ENCODE measurements around the gene SSBP3.
"Not testable (repeated sequence)": the region's sequence is repeated elsewhere in the genome, so short reads cannot be mapped to it uniquely, and the experiment has no call there.

The SSBP3 gene

DNA sequence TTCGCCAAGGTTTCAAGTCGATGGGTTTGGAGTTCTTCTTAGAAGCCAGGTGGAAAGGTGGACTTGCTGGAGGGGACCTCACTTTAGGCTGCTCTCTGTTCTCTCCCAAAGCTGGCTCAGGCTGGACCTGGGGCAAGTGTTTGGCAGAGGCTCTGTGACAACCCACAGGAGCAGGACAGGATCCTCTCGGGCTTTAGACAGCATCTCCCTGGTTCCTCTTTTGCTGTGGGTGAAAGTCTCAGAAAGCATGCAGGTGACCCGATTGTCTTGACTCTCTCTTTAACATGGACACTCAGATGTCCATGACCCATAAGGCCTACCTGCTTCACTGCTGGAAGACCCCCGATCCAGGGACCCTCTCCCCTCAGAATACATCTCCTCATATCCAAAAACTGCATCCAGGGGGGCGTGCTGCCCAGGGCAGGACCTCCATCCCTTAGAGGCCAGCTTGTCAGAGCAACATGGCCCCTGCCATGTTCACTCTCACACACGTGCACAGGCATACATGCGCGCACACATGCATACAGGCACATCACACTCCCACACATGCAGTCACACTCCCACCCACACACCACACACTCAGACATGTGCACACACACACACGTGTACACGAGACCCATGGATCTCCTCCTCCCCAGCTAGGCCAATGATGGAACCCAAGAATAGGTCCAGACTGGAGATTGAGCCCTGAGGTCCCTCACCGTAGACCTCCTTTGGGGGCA is 184.9 kb downstream of the SSBP3 start:
- no peak overlapping the region for H3K4me3 Mint-ChIP-seq
- ATAC-seq: no peak
- peaks cover 15% of the 10 kb centered on the region for H3K4me1 Mint-ChIP-seq
- H3K27ac Mint-ChIP-seq: peak overlapping the region; percentile 85
- no peaks in the 10 kb centered on the region for H3K9me3 Mint-ChIP-seq
- DNase-seq (ENCODE audit: low spot score in 2 of 2): no peak
- H3K36me3 Mint-ChIP-seq: peaks cover 73% of the 10 kb centered on the region

DNA sequence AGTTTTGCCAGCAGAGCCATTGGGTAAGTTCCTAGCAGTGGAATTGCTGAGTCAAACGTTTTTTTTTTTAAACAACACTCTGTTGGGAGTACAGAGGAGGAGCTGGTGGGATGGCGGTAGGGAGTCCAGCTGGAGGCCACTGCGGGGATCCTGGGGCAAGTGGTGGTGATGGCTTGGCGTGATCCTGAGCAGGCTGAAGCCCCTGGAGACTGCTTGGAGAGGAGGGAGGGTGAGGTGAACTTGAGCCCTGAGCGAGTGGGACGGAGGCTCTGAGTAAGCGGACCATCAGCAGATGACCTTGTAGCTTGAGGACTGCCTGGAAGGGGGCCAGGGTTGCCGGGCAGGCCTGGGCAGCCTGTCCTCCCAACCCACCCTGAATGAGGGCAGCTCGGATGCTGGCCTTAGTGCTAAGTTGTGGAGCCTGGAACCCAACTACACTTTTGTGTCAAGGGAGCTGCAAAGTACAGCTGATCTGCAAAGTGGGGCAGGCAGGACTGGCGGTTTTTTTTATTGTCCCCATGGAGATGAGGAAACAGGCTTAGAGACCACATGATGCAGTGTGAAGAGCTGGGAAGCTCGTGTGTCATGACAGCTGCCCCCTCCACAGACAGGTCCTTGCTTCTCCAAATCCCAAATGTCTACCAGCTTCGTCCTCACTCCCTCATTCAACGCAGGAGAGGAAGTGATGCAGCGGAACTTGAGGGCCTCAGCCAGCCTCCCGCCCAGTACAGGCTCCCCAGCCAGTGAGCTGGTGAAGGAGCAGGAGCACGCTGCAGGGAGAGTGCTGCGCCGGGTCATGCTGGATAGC is 186.0 kb downstream of the SSBP3 start:
- H3K9me3 Mint-ChIP-seq: no peaks in the 10 kb centered on the region
- H3K36me3 Mint-ChIP-seq: peaks cover 73% of the 10 kb centered on the region
- DNase-seq (ENCODE audit: low spot score in 2 of 2): no peak
- H3K4me3 Mint-ChIP-seq: no peak overlapping the region
- no peak for ATAC-seq
- peaks cover 15% of the 10 kb centered on the region for H3K4me1 Mint-ChIP-seq
- H3K27ac Mint-ChIP-seq: peak overlapping the region; percentile 83

DNA sequence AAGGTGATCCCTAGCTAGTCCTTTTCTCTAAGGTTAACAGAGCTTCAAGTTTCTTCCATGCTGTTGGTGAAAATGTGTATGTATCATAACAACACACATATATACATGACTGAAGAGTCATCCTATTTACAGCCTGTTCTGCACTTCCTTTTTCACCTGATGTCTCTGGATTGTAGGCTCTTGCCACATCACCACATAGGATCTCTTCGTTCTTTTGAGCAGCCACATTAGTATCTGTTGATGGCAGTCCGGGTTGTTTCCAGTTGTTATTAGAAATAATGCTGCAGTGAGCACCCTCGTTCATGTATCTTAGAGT is 186.5 kb downstream of the SSBP3 start:
- peaks cover 15% of the 10 kb centered on the region for H3K4me1 Mint-ChIP-seq
- no peak overlapping the region for H3K4me3 Mint-ChIP-seq
- H3K27ac Mint-ChIP-seq: peak overlapping the region; percentile 83
- no peak for DNase-seq (ENCODE audit: low spot score in 2 of 2)
- ATAC-seq: no peak
- H3K36me3 Mint-ChIP-seq: peaks cover 74% of the 10 kb centered on the region
- H3K9me3 Mint-ChIP-seq: no peaks in the 10 kb centered on the region

DNA sequence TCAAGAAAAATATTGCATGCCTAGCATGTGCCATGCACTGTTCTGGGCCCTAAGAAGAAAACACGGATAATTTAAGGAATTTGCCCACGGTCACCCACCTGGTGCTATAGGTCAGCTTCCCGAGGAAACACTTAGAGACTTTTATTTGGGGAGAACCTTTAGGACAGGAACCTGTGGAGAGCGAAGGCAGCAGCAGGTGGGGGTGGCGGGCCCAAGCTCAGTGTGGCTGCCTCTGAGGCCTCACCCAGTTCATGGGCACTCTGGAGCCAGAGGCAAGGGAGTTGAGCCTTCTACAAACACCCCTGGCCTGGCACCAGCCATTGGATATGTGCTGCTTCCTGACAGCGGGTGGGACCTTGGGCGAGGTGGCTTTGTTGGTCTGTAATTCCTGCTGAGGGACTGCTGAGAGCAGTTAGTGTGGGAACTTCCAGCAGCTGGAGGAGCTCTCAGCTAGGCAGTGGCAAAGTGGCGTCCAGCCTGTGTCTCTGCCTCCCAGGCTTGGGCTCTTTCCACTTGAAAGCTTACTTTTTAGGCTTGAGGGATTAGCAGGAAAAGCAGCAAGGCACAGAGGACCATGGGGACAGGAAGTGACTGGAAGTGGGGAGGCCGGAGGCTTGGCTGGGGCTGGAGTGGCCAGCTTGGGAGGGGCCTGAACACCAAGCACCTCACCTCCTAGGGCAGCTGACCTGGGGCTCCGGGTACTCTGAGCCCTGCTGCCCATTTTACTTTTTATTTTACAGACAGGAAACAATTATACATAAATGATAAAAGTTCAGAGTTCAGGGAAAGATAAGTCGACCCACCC is 187.1 kb downstream of the SSBP3 start:
- peaks cover 79% of the 10 kb centered on the region for H3K36me3 Mint-ChIP-seq
- peak overlapping the region; percentile 83 for H3K27ac Mint-ChIP-seq
- no peaks in the 10 kb centered on the region for H3K9me3 Mint-ChIP-seq
- no peak overlapping the region for H3K4me3 Mint-ChIP-seq
- DNase-seq (ENCODE audit: low spot score in 2 of 2): no peak
- ATAC-seq: no peak
- peaks cover 15% of the 10 kb centered on the region for H3K4me1 Mint-ChIP-seq

DNA sequence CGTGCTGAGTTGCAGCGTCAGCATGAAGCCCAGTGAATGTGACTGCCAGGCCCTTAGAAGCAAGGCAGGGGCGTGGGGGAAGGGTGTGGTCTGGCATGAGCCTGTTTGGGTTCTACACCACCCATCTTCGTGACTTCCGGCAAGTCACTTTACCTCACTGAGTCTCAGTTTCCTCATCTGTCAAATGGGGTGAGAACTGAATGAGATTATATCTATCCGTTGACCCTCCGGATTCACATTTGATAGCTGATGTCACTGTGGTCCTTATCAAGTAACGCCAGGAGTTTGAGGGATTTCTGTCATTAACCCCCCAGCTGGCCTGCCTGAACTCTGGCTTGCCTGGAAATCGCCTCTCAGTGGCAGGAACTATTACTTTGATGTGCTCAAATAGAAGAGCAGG is 190.7 kb downstream of the SSBP3 start:
- H3K36me3 Mint-ChIP-seq: peaks cover 95% of the 10 kb centered on the region
- H3K4me1 Mint-ChIP-seq: peaks cover 6% of the 10 kb centered on the region
- DNase-seq (ENCODE audit: low spot score in 2 of 2) (no peak), ATAC-seq (no peak)
- H3K27ac Mint-ChIP-seq: peak overlapping the region; percentile 5
- H3K9me3 Mint-ChIP-seq: no peaks in the 10 kb centered on the region
- no peak overlapping the region for H3K4me3 Mint-ChIP-seq

DNA sequence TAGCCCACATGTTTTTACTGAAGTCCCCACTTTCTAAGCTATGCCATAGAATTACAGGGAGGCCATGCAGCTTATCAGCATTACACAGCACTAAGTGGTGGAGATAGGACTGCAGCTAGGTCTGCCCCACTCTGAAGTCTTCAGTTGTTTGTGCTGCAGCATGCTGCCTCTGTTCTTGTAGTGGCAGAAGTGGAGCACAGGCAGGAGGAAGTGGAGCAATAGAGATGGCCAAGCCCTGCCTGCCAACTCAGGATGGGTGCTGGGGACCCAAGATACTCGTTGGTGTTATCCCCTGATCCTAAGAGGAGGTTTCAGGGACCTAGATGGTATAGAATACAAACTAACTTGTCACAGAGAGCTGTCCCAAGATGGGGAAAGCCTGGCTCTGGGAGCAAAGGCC is 193.3 kb downstream of the SSBP3 start:
- Mint-ChIP-seq H3K4me1 (peaks cover 13% of the 10 kb centered on the region), H3K36me3 (peaks cover 98% of the 10 kb centered on the region), H3K4me3 (no peak overlapping the region), H3K27ac (peak overlapping the region; percentile 20), H3K9me3 (no peaks in the 10 kb centered on the region)
- DNase-seq (ENCODE audit: low spot score in 2 of 2): no peak
- no peak for ATAC-seq

DNA sequence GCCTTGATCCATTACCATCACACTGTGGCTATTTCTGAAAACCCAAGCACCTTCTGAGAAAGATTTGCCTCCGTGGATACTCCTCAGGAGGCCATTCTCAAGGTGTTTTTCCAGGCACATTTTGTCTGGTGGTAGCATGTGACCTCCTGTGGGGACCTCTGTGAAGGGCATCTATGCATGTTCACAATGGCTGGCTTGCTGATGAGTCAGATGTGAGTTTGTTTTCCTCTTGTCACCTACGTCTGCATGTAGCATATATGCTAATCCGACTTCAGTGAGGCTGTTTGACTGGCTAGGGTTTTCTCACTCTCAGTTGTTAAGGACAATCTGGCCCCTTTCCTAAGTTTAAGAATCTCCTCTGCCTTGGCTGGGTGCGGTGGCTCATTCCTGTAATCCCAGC is 198.3 kb downstream of the SSBP3 start:
- DNase-seq (ENCODE audit: low spot score in 2 of 2); H3K9me3 Mint-ChIP-seq; H3K4me3 Mint-ChIP-seq; ATAC-seq: not testable (repeated sequence)
- Mint-ChIP-seq H3K4me1 (peaks cover 19% of the 10 kb centered on the region), H3K36me3 (peaks cover 100% of the 10 kb centered on the region), H3K27ac (peak overlapping the region; percentile 61)

DNA sequence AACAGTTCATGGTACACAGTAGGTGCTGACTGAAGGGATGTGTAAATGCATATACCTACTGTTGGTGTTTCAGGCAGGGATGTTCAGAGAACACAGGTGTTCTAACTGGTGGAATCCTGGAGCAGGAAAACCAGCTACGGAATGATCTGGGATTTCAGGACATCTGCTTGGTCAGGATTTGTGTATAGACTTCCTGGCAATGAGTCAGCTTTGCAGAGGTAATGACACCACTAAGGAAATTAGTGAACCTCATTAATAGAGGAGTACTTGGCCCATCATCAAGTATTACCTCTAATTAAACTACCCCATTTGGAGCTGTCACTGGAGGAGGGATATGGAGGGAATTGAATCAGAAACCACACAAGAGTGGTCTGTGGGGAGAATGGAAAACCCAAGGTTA is 198.9 kb downstream of the SSBP3 start:
- Mint-ChIP-seq H3K9me3 (no peaks in the 10 kb centered on the region), H3K4me1 (peaks cover 23% of the 10 kb centered on the region), H3K36me3 (peaks cover 100% of the 10 kb centered on the region), H3K27ac (peak overlapping the region; percentile 61), H3K4me3 (no peak overlapping the region)
- ATAC-seq (no peak), DNase-seq (ENCODE audit: low spot score in 2 of 2) (no peak)

DNA sequence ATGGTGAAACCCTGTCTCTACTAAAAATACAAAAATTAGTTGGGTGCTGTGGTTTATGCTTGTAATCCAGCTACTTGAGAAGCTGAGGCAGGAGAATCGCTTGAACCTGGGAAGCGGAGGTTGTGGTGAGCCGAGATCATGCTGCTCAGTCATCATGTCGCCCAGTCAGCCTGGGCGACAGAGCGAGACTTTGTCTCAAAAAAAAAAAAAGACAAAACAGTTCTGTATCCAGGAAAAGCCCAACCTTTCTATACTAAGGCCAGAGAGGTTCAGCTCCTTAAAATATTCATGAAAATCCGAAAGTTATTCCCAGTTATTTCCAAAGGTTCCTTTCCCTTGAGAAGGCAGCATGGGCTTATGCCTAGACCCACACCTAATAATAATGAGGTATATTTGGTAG is 202.0 kb downstream of the SSBP3 start:
- DNase-seq (ENCODE audit: low spot score in 2 of 2) (no peak), ATAC-seq (no peak)
- Mint-ChIP-seq H3K9me3 (no peaks in the 10 kb centered on the region), H3K27ac (no peak overlapping the region), H3K4me1 (peaks cover 40% of the 10 kb centered on the region), H3K36me3 (peaks cover 77% of the 10 kb centered on the region), H3K4me3 (no peak overlapping the region)

DNA sequence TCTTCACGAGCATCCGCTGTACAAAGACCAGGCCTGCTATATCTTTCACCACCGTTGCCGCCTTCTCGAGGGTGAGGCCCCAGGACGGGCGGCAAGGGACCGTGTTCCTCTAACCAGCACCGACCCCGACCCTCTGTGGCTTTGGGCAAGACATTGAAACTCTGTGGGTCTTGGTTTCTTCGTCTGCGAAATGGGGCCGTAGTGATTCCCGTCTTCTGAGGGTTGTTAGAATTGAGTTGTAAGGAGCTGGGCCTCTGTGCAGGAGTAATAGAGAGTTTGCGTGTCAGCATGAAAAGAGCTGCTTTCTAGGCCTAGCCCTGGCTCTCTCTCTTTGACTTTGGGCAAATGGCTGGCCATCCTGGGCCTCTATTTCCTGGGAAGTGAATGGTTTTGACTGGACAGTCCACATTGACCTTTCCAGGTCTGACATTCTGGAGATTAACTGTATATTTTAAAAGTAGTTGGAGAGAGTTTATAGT is 205.6 kb downstream of the SSBP3 start:
- Mint-ChIP-seq H3K4me1 (peaks cover 30% of the 10 kb centered on the region), H3K9me3 (no peaks in the 10 kb centered on the region), H3K36me3 (peaks cover 41% of the 10 kb centered on the region), H3K27ac (peak overlapping the region; percentile 92), H3K4me3 (peak overlapping the region; percentile 92)
- ATAC-seq (peak; percentile 20), DNase-seq (ENCODE audit: low spot score in 2 of 2) (no peak)

DNA sequence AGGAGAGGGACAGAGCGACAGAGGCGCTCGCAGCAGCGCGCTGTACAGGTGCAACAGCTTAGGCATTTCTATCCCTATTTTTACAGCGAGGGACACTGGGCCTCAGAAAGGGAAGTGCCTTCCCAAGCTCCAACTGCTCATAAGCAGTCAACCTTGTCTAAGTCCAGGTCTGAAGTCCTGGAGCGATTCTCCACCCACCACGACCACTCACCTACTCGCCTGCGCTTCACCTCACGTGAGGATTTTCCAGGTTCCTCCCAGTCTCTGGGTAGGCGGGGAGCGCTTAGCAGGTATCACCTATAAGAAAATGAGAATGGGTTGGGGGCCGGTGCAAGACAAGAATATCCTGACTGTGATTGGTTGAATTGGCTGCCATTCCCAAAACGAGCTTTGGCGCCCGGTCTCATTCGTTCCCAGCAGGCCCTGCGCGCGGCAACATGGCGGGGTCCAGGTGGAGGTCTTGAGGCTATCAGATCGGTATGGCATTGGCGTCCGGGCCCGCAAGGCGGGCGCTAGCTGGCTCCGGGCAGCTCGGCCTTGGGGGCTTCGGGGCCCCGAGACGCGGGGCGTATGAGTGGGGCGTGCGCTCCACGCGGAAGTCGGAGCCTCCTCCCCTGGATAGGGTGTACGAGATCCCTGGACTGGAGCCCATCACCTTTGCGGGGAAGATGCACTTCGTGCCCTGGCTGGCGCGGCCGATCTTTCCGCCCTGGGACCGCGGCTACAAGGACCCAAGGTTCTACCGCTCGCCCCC is 206.3 kb downstream of the SSBP3 start, which contains the start of the genes CYB5RL and MRPL37:
Gene CYB5RL, minus strand, starts transcription at position 266 of the 754 bp plus-strand sequence. CDS start 4,414 bp downstream, outside the sequence.
Gene MRPL37, plus strand, starts transcription at position 403 of the 754 bp plus-strand sequence. Its CDS starts 77 bp downstream, at position 480.
- H3K9me3 Mint-ChIP-seq: no peaks in the 10 kb centered on the region
- H3K27ac Mint-ChIP-seq: peak within 1 kb of the TSS; percentile 92
- ATAC-seq (peak; percentile 95), DNase-seq (ENCODE audit: low spot score in 2 of 2) (peak; percentile 72 to 95)
- peaks cover 39% of the 10 kb centered on the region for H3K36me3 Mint-ChIP-seq
- H3K4me1 Mint-ChIP-seq: peaks cover 30% of the 10 kb centered on the region
- H3K4me3 Mint-ChIP-seq: peak within 1 kb of the TSS; percentile 92

DNA sequence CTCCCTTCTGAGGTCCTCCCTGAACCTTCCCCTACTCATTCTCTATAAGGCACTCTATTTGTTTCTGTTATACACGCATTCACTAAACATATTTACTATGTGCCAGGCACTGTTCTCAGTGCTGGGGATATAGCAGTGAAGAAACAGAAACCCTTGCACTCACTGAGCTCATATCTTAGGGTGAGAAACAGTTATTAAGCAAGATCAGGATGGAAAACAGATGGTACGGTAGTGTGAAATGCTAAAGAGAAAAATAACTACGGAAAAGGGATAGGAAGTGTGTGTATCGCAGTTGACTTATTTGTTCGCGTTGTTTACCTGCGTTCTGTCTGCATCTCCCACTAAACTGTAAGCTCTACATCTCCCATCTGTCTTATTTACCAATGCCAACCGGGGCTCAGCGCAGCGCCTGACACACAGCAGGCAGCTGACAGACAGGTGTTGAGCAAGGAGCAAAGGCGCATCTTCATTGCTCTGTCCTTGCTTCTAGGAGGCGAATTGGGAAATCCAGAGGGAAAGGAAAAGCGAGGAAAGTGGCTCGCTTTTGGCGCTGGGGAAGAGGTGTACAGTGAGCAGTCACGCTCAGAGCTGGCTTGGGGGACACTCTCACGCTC is 206.9 kb downstream of the SSBP3 start:
- no peak for DNase-seq (ENCODE audit: low spot score in 2 of 2)
- H3K4me3 Mint-ChIP-seq: peak overlapping the region; percentile 92
- peaks cover 30% of the 10 kb centered on the region for H3K4me1 Mint-ChIP-seq
- peak; percentile 1 for ATAC-seq
- H3K9me3 Mint-ChIP-seq: no peaks in the 10 kb centered on the region
- H3K36me3 Mint-ChIP-seq: peaks cover 37% of the 10 kb centered on the region
- peak overlapping the region; percentile 92 for H3K27ac Mint-ChIP-seq

DNA sequence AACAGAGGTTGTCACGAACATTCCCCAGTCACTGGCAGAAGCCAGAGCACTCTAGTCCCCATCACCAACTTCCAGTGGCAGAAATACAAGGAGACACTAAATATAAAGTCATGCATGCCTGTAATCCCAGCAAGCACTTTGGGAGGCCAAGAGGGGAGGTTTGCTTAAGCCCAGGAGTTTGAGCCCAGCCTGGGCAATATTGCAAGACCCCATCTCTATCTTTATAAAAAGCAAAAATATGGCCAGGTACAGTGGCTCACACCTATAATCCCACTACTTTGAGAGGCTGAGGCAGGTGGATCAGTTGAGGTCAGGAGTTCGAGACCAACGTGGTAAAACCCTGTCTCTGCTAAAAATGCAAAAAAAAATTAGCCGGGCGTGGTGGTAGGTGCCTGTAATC is 212.7 kb downstream of the SSBP3 start:
- ATAC-seq (no peak), DNase-seq (ENCODE audit: low spot score in 2 of 2) (no peak)
- Mint-ChIP-seq H3K36me3 (peaks cover 29% of the 10 kb centered on the region), H3K27ac (no peak overlapping the region), H3K4me1 (no peaks in the 10 kb centered on the region), H3K9me3 (no peaks in the 10 kb centered on the region), H3K4me3 (no peak overlapping the region)

DNA sequence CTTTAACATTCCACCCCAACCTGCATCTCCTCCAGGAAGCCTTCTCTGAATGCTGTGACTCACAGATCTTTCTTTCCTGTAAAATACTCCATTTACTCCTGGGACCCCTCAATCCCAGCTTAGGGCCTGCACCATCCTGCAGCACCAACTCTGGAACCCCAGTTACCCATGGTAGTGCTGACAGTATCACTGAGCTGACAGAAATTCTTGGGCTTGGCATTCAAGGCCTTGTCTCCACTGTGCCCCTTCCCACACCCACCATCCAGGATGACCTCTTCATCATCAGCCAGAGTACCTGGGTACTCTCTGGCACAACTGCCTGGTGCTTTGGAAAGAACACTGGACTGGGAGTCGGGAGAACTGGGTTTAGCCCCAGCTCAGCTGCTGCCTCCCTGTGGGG is 214.7 kb downstream of the SSBP3 start:
- H3K36me3 Mint-ChIP-seq: peaks cover 29% of the 10 kb centered on the region
- ATAC-seq (no peak), DNase-seq (ENCODE audit: low spot score in 2 of 2) (no peak)
- no peaks in the 10 kb centered on the region for H3K9me3 Mint-ChIP-seq
- no peak overlapping the region for H3K4me3 Mint-ChIP-seq
- no peak overlapping the region for H3K27ac Mint-ChIP-seq
- no peaks in the 10 kb centered on the region for H3K4me1 Mint-ChIP-seq
